GM21367 (cell line): ENCODE data around the gene PRPF18.

Source experiments
- ATAC-seq: cut with Tn5 transposase; IDR thresholded peaks from one replicate; pipeline ENCODE4 v1.9.1; 2021; ENCODE audit not compliant: unreplicated experiment

The PRPF18 gene

DNA sequence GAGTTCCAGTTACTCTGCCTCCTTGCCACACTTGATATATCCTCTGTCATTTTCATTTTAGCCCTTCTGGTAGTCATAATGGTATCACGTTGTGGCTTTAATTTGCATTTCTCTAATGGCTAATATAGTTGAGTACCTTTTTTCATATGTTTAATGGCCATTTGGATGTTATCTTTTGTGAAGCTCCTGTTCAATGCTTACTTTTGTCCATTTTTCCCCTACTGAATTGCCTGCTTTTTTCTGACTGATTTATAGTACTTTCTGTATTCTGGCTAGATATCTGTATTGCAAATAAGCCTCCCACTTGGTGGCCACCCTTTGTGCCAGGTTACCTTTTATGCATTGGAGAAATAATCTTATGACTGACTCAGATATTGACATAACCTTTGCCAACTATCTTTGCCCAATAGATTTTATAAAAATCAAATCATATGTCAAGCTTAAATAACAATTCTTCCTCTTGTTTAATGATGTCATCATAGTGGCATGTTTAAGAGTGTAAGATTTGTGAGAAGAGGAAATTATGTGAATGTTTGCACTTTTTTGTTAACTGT lies 50.6 kb downstream of the PRPF18 start:
- no peak for ATAC-seq

DNA sequence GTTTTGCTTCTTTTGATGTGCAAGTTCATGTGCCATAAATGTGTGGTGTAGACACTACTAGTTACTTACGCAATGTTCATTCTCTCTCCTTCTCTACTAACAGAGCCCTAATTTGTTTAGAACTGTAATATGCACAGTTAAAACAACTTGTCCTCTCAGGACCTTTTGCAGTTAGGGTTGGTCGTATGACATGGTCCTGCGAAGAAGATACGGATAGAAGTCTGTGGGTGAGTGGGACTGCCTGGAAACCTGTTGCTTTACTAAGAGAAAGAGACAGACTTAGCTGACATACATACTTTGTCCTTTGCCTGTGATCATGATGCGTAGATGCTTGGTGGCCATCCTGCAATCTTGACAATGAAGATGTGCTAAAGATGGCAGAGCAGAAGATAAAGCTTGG lies 51.1 kb downstream of the PRPF18 start:
- no peak for ATAC-seq

- ATAC-seq = no peak
These were observed 55.5 kb downstream of the PRPF18 start for GRCh38 chr10:13642293-13642692.

DNA sequence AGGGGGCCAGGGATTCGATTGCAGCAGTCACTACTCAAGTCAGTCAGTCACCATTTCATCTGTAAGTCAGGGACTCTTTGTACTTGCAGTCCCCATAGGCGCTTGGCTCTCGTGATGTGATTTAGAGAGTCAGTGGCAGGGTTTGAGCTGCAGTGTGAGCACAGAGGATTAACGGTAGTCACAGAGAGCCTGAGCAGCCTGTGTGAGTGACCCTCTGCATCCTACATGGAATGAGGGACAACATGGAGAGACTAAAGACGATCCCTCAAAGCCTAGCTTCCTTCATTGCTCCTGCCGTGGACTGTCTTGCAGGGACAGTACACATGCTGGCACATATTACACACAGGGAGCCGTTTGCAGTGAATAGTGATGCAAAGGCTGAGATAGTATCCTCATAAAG lies 56.3 kb downstream of the PRPF18 start:
- no peak for ATAC-seq

DNA sequence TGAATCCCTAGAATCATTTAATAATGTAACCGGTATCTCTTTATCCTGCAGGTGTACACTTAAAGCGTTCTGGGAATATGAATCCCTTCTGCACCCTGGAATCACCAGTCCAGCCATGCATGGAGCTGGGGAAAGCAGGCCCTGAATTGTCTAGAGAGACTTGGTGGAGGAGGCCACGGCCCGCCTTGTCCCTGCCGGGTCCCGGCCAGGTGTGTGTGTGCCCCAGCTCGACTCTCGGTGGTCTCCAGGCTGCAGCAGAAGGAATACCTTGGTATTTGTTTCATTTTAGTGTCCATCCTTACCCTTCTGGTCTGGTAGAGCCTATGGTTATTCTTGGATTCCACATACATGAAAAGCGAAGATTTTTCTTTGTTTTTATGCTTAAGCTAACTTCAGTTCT lies 58.1 kb downstream of the PRPF18 start:
- no peak for ATAC-seq

GRCh38 chr10:13648425-13648824 lies 61.7 kb downstream of the PRPF18 start:
- no peak for ATAC-seq

DNA sequence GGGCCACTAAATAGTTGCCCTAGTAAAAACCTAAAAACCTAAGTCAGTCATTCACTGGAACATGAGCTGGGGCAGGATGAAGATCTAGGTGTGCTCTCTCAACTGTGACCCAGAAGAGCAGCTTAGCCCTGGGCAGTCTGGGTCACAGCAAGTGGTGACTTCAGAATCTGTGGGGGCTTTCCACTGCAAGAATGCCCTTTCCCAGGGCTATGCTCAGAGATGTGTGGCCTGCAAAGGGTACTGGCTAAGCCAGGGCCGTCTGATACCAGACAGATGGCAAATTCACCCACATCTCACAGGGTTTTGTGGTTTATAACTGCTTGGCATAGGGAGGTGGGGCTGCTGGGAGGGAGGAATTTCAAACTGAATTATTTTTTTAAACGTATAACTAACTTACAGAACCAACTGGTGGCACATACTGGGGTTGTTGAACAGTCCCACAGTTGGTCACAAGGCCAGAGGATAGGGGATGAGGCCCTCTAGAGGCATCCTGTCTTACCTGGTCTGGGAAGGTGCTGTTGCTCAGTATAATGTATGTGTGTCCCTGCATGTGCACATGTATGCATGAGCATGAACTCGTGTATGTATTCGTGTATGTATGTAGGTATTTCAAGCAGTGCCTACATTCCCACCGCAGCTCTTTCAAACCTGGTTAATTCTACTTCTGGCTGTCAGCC lies 63.2 kb downstream of the PRPF18 start:
- ATAC-seq = no peak

GRCh38 chr10:13650961-13651360 lies 64.2 kb downstream of the PRPF18 start:
- no peak for ATAC-seq

- ATAC-seq = no peak
These were observed 65.4 kb downstream of the PRPF18 start for GRCh38 chr10:13651969-13652720.

- ATAC-seq = no peak
These were observed 66.1 kb downstream of the PRPF18 start for GRCh38 chr10:13652860-13653259.

GRCh38 chr10:13654118-13654830 lies 67.5 kb downstream of the PRPF18 start:
- ATAC-seq = no peak

DNA sequence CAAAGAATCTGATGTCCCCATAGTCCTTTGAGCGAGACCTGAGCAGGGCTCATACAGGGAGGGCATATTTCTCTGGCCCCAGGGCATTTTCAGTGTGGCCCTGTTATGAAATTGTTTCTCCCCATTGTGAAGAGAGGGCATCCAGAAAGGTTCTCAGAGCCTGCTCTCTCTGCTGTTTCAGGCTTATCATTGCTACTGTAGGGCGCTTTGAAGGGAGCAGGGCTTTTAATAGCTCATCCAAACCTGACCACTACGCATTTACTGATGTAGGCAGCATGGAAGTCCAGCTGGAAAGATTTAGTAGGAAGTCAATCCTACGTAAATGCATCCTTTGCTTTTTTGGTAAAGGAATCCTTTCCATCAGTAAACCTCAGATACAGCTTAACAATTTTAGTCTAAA lies 68.1 kb downstream of the PRPF18 start:
- no peak for ATAC-seq

GRCh38 chr10:13656337-13657100 lies 69.8 kb downstream of the PRPF18 start:
- no peak for ATAC-seq

DNA sequence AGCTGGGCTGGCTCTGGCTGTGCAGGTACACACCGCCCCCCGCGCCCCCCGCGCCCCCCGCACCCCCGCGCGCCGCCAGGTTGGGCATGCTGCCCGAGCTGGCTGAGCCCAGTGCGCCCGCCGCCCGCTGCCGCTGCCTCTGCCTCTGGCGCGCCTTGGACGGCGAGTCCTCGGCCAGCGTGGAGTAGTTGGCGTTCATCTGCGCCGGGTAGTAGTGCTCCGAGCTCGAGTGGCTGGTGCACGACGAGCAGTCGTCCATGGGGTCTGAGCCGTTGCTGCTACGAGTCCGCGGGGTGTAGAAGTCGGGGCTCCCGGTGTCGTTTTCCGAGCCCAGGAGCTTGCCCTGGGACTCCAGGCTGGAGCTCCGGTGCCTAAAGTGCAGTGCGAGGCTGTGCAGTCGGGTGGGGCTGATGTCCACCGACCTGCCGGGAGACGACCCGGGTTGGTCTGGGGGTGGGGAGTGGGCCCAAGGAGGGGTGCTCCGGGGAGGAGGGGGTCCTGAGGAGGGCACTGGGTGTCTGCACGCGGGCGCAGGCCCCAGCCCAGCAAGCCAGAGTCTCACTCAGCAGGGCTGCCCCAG lies 70.4 kb downstream of the PRPF18 start:
- ATAC-seq = no peak

DNA sequence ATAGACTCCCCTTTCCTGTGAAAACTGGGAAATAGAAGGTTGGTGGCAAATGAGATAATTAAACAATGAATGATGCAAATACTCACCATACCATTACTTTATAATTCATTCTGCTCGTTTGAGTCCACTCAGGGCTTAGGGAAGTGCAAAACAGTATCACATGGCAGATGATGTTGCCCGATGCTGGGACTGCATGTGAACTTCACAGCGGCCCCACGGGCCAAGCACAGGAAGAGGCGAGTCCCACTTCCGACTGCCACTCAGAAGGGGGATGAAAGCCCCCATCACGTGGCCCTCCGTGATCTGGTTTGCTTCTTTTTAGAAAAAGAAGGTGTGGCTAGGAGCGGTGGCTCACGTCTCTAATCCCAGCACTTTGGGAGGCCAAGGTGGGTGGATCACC lies 71.5 kb downstream of the PRPF18 start:
- ATAC-seq = no peak

DNA sequence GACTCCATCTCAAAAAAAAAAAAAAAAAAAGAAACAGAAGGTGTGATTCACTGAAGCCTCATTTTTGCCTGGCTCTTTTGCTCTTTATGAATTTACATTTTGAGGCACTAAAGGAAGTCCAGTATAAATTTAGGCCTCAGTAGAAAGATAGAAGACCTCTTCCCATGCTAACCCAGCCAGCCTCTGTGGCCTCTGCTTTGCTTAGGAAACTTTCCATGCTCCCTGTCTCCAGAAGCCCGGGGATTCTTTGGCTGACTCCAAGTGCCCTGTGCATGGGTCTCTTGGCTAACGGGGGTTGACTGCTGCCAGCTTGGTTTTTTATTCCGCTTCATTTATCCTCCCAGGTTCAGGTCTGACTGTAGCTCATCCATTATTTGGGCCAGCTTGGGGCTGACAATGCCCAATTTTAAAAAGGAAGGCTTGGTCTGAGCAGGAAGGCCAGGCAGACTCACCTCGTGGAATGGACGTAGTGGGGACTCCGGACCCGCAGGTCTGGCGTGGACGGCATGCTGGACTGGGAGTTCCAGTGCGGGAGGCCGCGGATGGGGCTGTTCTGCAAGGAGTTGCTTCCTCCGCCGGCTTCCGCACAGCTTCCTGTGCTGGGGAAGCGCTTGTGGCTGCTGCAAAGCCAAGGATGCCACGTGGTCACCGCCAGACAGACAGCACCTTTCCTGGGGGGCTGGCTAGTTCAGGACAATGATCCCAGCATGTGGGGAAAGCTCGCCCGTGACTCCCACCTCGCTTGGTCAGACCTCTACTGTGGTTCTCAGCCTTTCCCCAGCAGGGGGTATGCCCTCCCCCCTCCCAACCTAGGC lies 72.3 kb downstream of the PRPF18 start:
- ATAC-seq = no peak

DNA sequence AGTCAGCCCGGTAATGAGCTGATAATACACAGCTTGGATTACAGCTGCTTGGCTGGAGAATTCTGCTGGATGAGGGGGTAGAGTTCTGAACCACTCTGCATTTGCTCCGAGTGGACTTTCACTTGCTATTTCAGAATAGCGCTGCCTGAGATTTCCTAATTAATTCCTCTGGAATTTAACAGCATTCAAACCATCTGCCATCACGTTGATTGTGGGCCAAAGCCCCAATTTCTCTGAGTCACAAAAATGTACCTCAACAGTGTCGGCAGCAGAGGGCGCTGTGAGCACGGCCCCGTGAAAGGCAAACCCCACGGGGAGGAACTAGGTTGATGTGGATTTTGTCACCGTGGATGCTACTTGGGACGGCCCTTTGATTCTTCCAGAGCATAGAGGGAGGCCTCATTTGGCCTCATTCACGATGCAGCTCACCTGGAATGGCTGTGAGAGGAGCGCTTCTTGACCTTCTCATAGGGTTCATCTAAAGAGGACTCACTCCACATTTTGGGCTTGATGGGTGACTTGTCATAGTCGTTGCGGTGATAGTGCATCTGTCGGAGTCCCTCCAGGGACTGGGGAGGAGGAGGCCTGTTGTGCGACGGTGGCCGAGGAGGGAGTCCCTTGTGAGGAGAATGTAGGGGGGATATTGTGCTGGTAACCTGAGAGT lies 73.3 kb downstream of the PRPF18 start:
- no peak for ATAC-seq

- no peak for ATAC-seq
These were observed 73.8 kb downstream of the PRPF18 start for GRCh38 chr10:13660551-13660920.

DNA sequence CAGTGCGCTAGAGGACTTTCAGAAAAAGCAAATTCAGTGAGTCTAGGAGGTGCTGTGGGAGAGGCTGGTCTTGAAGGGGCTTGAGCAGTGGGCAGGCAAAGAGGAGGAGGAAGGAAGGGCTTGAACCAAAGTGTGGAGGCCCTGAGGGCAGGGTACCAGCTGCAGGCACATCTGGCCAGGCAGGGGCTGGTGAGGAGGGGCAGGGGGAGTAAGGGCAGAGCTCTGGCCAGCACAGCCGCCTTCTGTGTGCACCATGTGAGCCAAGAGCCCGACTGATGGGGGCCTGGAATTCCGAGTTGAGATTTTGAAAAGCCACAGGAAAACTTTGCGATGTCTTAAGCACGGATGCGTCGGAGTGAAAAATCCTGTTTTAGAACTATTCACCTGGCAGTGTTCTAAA lies 74.5 kb downstream of the PRPF18 start:
- ATAC-seq = no peak
